Hepatocyte (in vitro differentiated cells): ENCODE results near the gene LRRC18. TPM values are rescaled to one million over a fixed set of nuclear protein-coding genes. Genes with fewer than 3 reads are reported as not detected.

Experiments
- DNase-seq: peaks from one replicate; pipeline ENCODE4 v3.0.0-alpha.2; 2016; ENCODE audit warnings: low spot score
- H2AFZ ChIP-seq: fragments of 200-600 bp; sonication (generic); 2 replicates; pipeline ENCODE4 v1.6.0; 2016; ENCODE audit warnings: antibody characterized with exemption, mild to moderate bottlenecking
- H3K27ac ChIP-seq: fragments of 200-600 bp; sonication (generic); 2 replicates; pipeline ENCODE4 v1.5.1; 2016; ENCODE audit warnings: mild to moderate bottlenecking
- H3K27me3 ChIP-seq: fragments of 200-600 bp; sonication (generic); 2 replicates; pipeline ENCODE4 v1.6.1; 2016
- H3K36me3 ChIP-seq: fragments of 200-600 bp; sonication (generic); replicated peaks from 2 replicates; pipeline ENCODE4 v1.5.1; 2016; ENCODE audit warnings: low read depth; ENCODE audit not compliant: insufficient read depth
- H3K4me1 ChIP-seq: fragments of 200-600 bp; sonication (generic); 2 replicates; pipeline ENCODE4 v1.5.1; 2016; ENCODE audit warnings: mild to moderate bottlenecking, moderate library complexity; ENCODE audit not compliant: insufficient read depth
- H3K4me2 ChIP-seq: fragments of 200-600 bp; sonication (generic); 2 replicates; pipeline ENCODE4 v1.6.0; 2016
- H3K4me3 ChIP-seq: fragments of 200-600 bp; sonication (generic); 2 replicates; pipeline ENCODE4 v1.5.1; 2016; ENCODE audit warnings: mild to moderate bottlenecking
- H3K79me2 ChIP-seq: fragments of 200-600 bp; sonication (generic); 2 replicates; pipeline ENCODE4 v1.6.0; 2017; ENCODE audit warnings: mild to moderate bottlenecking
- H3K9me2 ChIP-seq: fragments of 200-600 bp; sonication (generic); replicated peaks from 2 replicates; pipeline ENCODE4 v1.6.0; 2017; ENCODE audit warnings: mild to moderate bottlenecking; ENCODE audit not compliant: insufficient read depth
- H3K9me3 ChIP-seq: fragments of 200-600 bp; sonication (generic); 2 replicates; pipeline ENCODE4 v1.5.1; 2016; ENCODE audit warnings: low read depth, mild to moderate bottlenecking
- H4K20me1 ChIP-seq: fragments of 200-600 bp; sonication (generic); 2 replicates; pipeline ENCODE4 v1.6.0; 2016; ENCODE audit warnings: mild to moderate bottlenecking; ENCODE audit not compliant: insufficient read depth, poor library complexity, severe bottlenecking
- EZH2 ChIP-seq: fragments of 200-600 bp; sonication (generic); IDR thresholded peaks from 2 replicates; pipeline ENCODE4 v1.6.1; 2016; ENCODE audit warnings: antibody characterized with exemption, mild to moderate bottlenecking, borderline replicate concordance
- EZH2phosphoT487 ChIP-seq: fragments of 200-600 bp; sonication (generic); IDR thresholded peaks from one replicate; pipeline ENCODE4 v1.6.1; 2018; ENCODE audit warnings: antibody characterized with exemption, mild to moderate bottlenecking, low read depth, moderate library complexity; ENCODE audit not compliant: unreplicated experiment, severe bottlenecking
- WGBS: methylation state at CpG from one replicate; pipeline ENCODE4 v1.1.6; 2016; ENCODE audit warnings: low lambda C conversion rate; ENCODE audit errors: missing lambda C conversion rate; 5-methylcytosine and 5-hydroxymethylcytosine counted together
- polyA plus RNA-seq: library from polyadenylated mRNA; unstranded; fragments of >200 nt; fragmentation: Nextera tagmentation; extraction: Ambion mirVana; gene quantifications from 2 replicates; pipeline ENCODE4 v1.2.1, GENCODE V29; 2016
- total RNA-seq: library from RNA; depleted of rRNA; stranded (reverse); fragments of >200 nt; gene quantifications from 2 replicates; pipeline ENCODE4 v1.2.3, GENCODE V29; 2014
- TF ChIP-seq, protein P1 (sequence below): fragments of 200-600 bp; sonication (generic); IDR thresholded peaks from 2 replicates; pipeline ENCODE4 v1.5.1; 2016; ENCODE audit warnings: antibody characterized with exemption, mild to moderate bottlenecking; ENCODE audit not compliant: poor library complexity

LRRC18 gene
- total and polyA plus RNA-seq, 2 experiments from 2014 or later = not detected

DNA sequence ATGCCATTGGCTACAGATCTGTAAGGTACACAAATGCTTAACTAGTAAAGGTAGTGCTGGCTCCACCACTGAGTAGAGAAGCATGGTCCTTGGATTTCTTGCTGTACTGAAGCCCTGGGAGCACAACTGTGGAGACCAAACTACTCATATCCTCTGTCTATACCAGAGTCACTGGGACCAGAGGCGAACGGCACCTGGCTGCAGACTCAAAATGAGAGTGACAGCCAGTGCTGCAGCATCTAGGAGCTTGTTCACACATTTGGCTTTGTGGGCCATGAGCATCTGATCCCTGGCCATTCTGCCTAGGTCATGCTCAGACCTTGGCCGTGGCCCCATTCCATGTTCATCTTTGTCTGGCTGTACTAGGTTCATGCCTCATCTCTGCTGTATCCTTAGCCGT is 31.9 kb downstream of the LRRC18 start:
- no peaks in the 10 kb centered on the region for H3K9me3 ChIP-seq
- no peak overlapping the region for H3K4me3 ChIP-seq
- no peak overlapping the region for H3K27ac ChIP-seq
- 94% methylated on average over 4 of the region's 4 CpGs for WGBS
- H3K4me1 ChIP-seq = no peaks in the 10 kb centered on the region
- no peaks in the 10 kb centered on the region for H3K27me3 ChIP-seq
- no peaks in the 10 kb centered on the region for H3K9me2 ChIP-seq
- H3K36me3 ChIP-seq = no peaks in the 10 kb centered on the region
- H3K4me2 ChIP-seq = no peak overlapping the region
- no peak overlapping the region for H2AFZ ChIP-seq
- TF ChIP-seq EZH2 (no peak), EZH2phosphoT487 (no peak)
- TF ChIP-seq, protein P1, sequence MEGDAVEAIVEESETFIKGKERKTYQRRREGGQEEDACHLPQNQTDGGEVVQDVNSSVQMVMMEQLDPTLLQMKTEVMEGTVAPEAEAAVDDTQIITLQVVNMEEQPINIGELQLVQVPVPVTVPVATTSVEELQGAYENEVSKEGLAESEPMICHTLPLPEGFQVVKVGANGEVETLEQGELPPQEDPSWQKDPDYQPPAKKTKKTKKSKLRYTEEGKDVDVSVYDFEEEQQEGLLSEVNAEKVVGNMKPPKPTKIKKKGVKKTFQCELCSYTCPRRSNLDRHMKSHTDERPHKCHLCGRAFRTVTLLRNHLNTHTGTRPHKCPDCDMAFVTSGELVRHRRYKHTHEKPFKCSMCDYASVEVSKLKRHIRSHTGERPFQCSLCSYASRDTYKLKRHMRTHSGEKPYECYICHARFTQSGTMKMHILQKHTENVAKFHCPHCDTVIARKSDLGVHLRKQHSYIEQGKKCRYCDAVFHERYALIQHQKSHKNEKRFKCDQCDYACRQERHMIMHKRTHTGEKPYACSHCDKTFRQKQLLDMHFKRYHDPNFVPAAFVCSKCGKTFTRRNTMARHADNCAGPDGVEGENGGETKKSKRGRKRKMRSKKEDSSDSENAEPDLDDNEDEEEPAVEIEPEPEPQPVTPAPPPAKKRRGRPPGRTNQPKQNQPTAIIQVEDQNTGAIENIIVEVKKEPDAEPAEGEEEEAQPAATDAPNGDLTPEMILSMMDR = no peak
- DNase-seq = no peak
- H3K79me2 ChIP-seq = no peaks in the 10 kb centered on the region
- H4K20me1 ChIP-seq = no peaks in the 10 kb centered on the region

DNA sequence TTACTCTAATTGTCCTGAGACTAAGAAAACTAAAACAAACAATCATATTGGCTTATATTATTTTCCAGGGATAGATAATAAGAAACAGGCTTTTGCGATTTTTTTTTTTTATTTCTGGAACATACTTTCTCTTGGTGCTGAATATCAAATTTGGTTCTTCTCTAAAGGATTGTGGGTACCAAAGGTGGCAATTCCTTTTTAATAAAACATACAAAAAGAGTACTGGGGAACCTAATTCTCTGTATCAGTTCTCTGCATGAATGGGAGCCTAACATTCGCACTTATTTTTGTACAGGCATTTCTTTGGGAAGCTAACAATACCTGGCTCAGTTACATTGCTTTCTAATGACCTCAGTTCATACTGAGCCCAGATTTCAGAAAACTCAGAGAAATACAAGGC is 32.8 kb downstream of the LRRC18 start:
- WGBS = 82% methylated on average over 2 of the region's 2 CpGs
- no peaks in the 10 kb centered on the region for H4K20me1 ChIP-seq
- no peak overlapping the region for H3K27ac ChIP-seq
- no peak for TF ChIP-seq EZH2phosphoT487
- TF ChIP-seq, protein P1 = no peak
- TF ChIP-seq EZH2 = no peak
- no peaks in the 10 kb centered on the region for H3K9me3 ChIP-seq
- H3K27me3 ChIP-seq = no peaks in the 10 kb centered on the region
- no peak overlapping the region for H3K4me3 ChIP-seq
- no peaks in the 10 kb centered on the region for H3K4me1 ChIP-seq
- H3K9me2 ChIP-seq = no peaks in the 10 kb centered on the region
- no peaks in the 10 kb centered on the region for H3K79me2 ChIP-seq
- DNase-seq = no peak
- no peak overlapping the region for H3K4me2 ChIP-seq
- H3K36me3 ChIP-seq = no peaks in the 10 kb centered on the region
- no peak overlapping the region for H2AFZ ChIP-seq

DNA sequence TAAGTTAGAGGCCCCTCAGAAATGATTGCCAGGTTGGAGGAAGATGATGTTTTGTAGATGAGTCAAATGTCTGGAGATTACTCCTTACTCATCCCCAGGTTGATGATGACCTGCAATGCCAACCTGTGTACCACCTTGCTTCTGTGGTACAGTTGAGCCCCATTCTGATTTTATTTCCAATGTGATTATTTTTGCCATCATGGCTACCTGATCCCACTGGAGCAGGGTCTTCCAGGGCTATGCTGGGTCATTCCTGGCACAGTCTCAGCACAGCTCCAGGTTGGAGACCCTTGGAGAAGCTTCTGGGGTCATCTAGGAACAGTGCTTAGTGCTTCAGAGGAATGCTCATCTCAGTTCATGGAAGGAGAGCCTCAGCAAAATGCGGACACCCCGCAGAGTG is 34.3 kb downstream of the LRRC18 start:
- H3K4me3 ChIP-seq = no peak overlapping the region
- no peaks in the 10 kb centered on the region for H3K27me3 ChIP-seq
- TF ChIP-seq EZH2 (no peak), EZH2phosphoT487 (no peak)
- TF ChIP-seq, protein P1 = no peak
- no peak overlapping the region for H3K4me2 ChIP-seq
- H3K79me2 ChIP-seq = no peaks in the 10 kb centered on the region
- H4K20me1 ChIP-seq = no peaks in the 10 kb centered on the region
- H3K4me1 ChIP-seq = no peaks in the 10 kb centered on the region
- no peaks in the 10 kb centered on the region for H3K36me3 ChIP-seq
- H3K9me3 ChIP-seq = no peaks in the 10 kb centered on the region
- H3K9me2 ChIP-seq = no peaks in the 10 kb centered on the region
- H2AFZ ChIP-seq = no peak overlapping the region
- H3K27ac ChIP-seq = no peak overlapping the region
- no peak for DNase-seq
- WGBS = 98% methylated on average over 2 of the region's 2 CpGs

DNA sequence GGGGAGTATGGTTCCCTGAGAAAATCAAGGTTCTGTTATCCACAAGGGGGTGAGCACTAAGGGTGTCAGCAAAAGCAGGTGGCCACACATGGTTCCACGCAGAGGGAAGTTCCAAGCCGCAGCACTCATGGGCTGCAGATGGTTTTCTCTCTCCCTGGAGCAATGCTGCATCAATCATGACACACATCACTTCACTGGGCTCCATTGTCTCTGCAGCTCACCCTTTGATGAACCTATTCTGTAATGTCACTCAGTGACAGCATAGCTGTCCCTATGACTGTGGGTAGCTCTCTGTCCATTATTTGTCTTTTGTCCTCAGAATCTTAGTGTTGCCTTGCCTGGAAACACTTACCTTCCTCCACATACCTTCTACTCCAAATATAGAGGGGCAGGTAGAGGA is 34.8 kb downstream of the LRRC18 start:
- no peaks in the 10 kb centered on the region for H3K9me2 ChIP-seq
- H3K36me3 ChIP-seq = no peaks in the 10 kb centered on the region
- H3K4me3 ChIP-seq = no peak overlapping the region
- H3K4me2 ChIP-seq = no peak overlapping the region
- H2AFZ ChIP-seq = no peak overlapping the region
- H3K27me3 ChIP-seq = no peaks in the 10 kb centered on the region
- no peak overlapping the region for H3K27ac ChIP-seq
- WGBS = 92% methylated on average over 2 of the region's 2 CpGs
- no peaks in the 10 kb centered on the region for H3K4me1 ChIP-seq
- TF ChIP-seq, protein P1 = no peak
- TF ChIP-seq EZH2phosphoT487 (no peak), EZH2 (no peak)
- no peak for DNase-seq
- H3K9me3 ChIP-seq = no peaks in the 10 kb centered on the region
- no peaks in the 10 kb centered on the region for H4K20me1 ChIP-seq
- H3K79me2 ChIP-seq = no peaks in the 10 kb centered on the region
